IMR-90 (cell line): Measurements from ENCODE around the gene TNFRSF18. TPM values are rescaled to one million over a fixed set of nuclear protein-coding genes. Genes with fewer than 3 reads are reported as not detected.

Experiments
- ATAC-seq: fragments of 200-7000 bp; cut with Tn5 transposase; 2 replicates; pipeline ENCODE4 v1.9.1; 2020; ENCODE audit warnings: low read depth, mild to moderate bottlenecking, moderate library complexity
- BruUV-seq: library from RNA; stranded (reverse); fragments of 400-500 nt; replicated peaks from 2 replicates; lab custom pipeline; 2021; lab: Mats Ljungman, UMichigan
- CTCF ChIA-PET: fragments of 300-600 bp; formaldehyde crosslinking; extraction: SDS; loops from one replicate; lab custom pipeline; 2021; ENCODE audit warnings: antibody characterized with exemption; lab: Yijun Ruan, JAX
- POLR2A ChIA-PET: fragments of 300-600 bp; sonication (Branson Sonifier 250); formaldehyde crosslinking; loops from one replicate; lab custom pipeline; 2022; ENCODE audit warnings: antibody characterized with exemption; ENCODE audit not compliant: unreplicated experiment; lab: Charles Lee
- DNase-seq: peaks from one replicate; pipeline ENCODE4 v3.0.0; 2013
- H2AFZ ChIP-seq: replicated peaks from 2 replicates; pipeline ENCODE3; 2013; ENCODE audit warnings: low read length, mild to moderate bottlenecking; ENCODE audit not compliant: poor library complexity
- H2AK5ac ChIP-seq: 2 replicates; pipeline ENCODE4 v1.6.1; 2013; ENCODE audit warnings: low read depth, low read length, inconsistent platforms
- H2AK9ac ChIP-seq: replicated peaks from 2 replicates; pipeline ENCODE3; 2013; ENCODE audit warnings: mild to moderate bottlenecking, low read depth, low read length, moderate library complexity; ENCODE audit not compliant: poor library complexity
- H2BK120ac ChIP-seq: 2 replicates; pipeline ENCODE4 v1.6.1; 2013; ENCODE audit warnings: low read depth, low read length, inconsistent platforms
- H2BK15ac ChIP-seq: 3 replicates; pipeline ENCODE4 v1.6.1; 2013; ENCODE audit warnings: low read depth, low read length, inconsistent platforms
- H2BK20ac ChIP-seq: 2 replicates; pipeline ENCODE4 v1.6.1; 2013; ENCODE audit warnings: low read depth, mild to moderate bottlenecking, inconsistent platforms, low read length, moderate library complexity
- H2BK5ac ChIP-seq: 2 replicates; pipeline ENCODE4 v1.6.1; 2013; ENCODE audit warnings: mild to moderate bottlenecking, low read depth, low read length, inconsistent platforms; ENCODE audit not compliant: poor library complexity, severe bottlenecking
- H3K14ac ChIP-seq: replicated peaks from 2 replicates; pipeline ENCODE4 v1.6.1; 2013; ENCODE audit warnings: low read depth, low read length, inconsistent platforms
- H3K18ac ChIP-seq: 2 replicates; pipeline ENCODE4 v1.6.1; 2013; ENCODE audit warnings: low read depth, low read length, control low read depth
- H3K23ac ChIP-seq: 2 replicates; pipeline ENCODE4 v1.6.1; 2013; ENCODE audit warnings: low read depth, low read length, inconsistent platforms
- H3K27ac ChIP-seq: 2 replicates; pipeline ENCODE4 v1.5.1; 2013; ENCODE audit warnings: mild to moderate bottlenecking, control low read depth, low read length; ENCODE audit not compliant: insufficient read depth
- H3K27me3 ChIP-seq: 2 replicates; pipeline ENCODE4 v1.6.1; 2013; ENCODE audit warnings: low read length; ENCODE audit not compliant: control insufficient read depth, insufficient read depth
- H3K36me3 ChIP-seq: 2 replicates; pipeline ENCODE4 v1.6.1; 2013; ENCODE audit warnings: low read length, mixed read lengths; ENCODE audit not compliant: control insufficient read depth, insufficient read depth
- H3K4ac ChIP-seq: 2 replicates; pipeline ENCODE4 v1.6.1; 2013; ENCODE audit warnings: low read depth, low read length, inconsistent platforms
- H3K4me1 ChIP-seq: 2 replicates; pipeline ENCODE4 v1.6.1; 2013; ENCODE audit warnings: low read length, mixed read lengths; ENCODE audit not compliant: control insufficient read depth, insufficient read depth
- H3K4me2 ChIP-seq: 2 replicates; pipeline ENCODE4 v1.6.1; 2013; ENCODE audit warnings: low read depth, mild to moderate bottlenecking, control low read depth, low read length, moderate library complexity
- H3K4me3 ChIP-seq: 2 replicates; pipeline ENCODE4 v1.5.1; 2013; ENCODE audit warnings: low read depth, mild to moderate bottlenecking, control low read depth, low read length, moderate library complexity; ENCODE audit not compliant: insufficient read depth
- H3K56ac ChIP-seq: 2 replicates; pipeline ENCODE4 v1.6.1; 2013; ENCODE audit warnings: low read length, inconsistent platforms; ENCODE audit not compliant: insufficient read depth; ENCODE audit errors: extremely low read depth
- H3K79me1 ChIP-seq, 2 experiments: 2 replicates each; pipeline ENCODE4 v1.6.1; 2013; ENCODE audit warnings: low read length in 2 of 2, inconsistent platforms in 1 of 2, low read depth in 1 of 2
- H3K9ac ChIP-seq: 2 replicates; pipeline ENCODE4 v1.6.1; 2013; ENCODE audit warnings: low read depth, low read length, control low read depth
- H3K9me1 ChIP-seq: 2 replicates; pipeline ENCODE4 v1.6.1; 2013; ENCODE audit warnings: low read length, inconsistent platforms; ENCODE audit not compliant: insufficient read depth
- H3K9me3 ChIP-seq: 2 replicates; pipeline ENCODE4 v1.6.1; 2013; ENCODE audit warnings: low read length; ENCODE audit not compliant: control insufficient read depth, insufficient read depth
- H4K20me1 ChIP-seq: 2 replicates; pipeline ENCODE4 v1.6.1; 2013; ENCODE audit warnings: low read length, inconsistent platforms; ENCODE audit not compliant: insufficient read depth
- H4K5ac ChIP-seq: 2 replicates; pipeline ENCODE4 v1.6.1; 2013; ENCODE audit warnings: mild to moderate bottlenecking, low read depth, low read length, control low read depth
- H4K8ac ChIP-seq, 2 experiments: 2 replicates each; pipeline ENCODE4 v1.6.1; 2013; ENCODE audit warnings: low read depth in 2 of 2, low read length in 2 of 2, control low read depth in 1 of 2, inconsistent platforms in 1 of 2
- H4K91ac ChIP-seq: 2 replicates; pipeline ENCODE4 v1.6.1; 2013; ENCODE audit warnings: low read depth, low read length, inconsistent platforms; ENCODE audit not compliant: insufficient read depth
- CEBPB ChIP-seq: IDR thresholded peaks from 2 replicates; pipeline ENCODE4 v1.6.1; 2012; ENCODE audit warnings: low read depth, low read length, improper control_type of control experiment
- CHD1 ChIP-seq: IDR thresholded peaks from 2 replicates; pipeline ENCODE4 v1.6.1; 2012; ENCODE audit warnings: low read depth, low read length, improper control_type of control experiment
- CTCF ChIP-seq: conservative IDR thresholded peaks from 2 replicates; pipeline ENCODE4 v1.5.1; 2012; ENCODE audit warnings: mild to moderate bottlenecking, low read depth, low read length, improper control_type of control experiment
- ELK1 ChIP-seq: fragments of 150-350 bp; IDR thresholded peaks from 2 replicates; pipeline ENCODE4 v1.6.1; 2016; ENCODE audit warnings: low read depth, mild to moderate bottlenecking, low read length, moderate library complexity, borderline replicate concordance
- FOS ChIP-seq: fragments of 150-350 bp; IDR thresholded peaks from 2 replicates; pipeline ENCODE4 v1.6.1; 2016; ENCODE audit warnings: low read depth, low read length
- MAFK ChIP-seq: IDR thresholded peaks from 2 replicates; pipeline ENCODE4 v1.6.1; 2012; ENCODE audit warnings: low read depth, low read length, improper control_type of control experiment
- MAZ ChIP-seq: IDR thresholded peaks from 2 replicates; pipeline ENCODE4 v1.6.1; 2012; ENCODE audit warnings: low read depth, mild to moderate bottlenecking, low read length, improper control_type of control experiment, moderate library complexity, borderline replicate concordance
- MXI1 ChIP-seq: IDR thresholded peaks from 2 replicates; pipeline ENCODE4 v1.6.1; 2012; ENCODE audit warnings: low read depth, mild to moderate bottlenecking, low read length, moderate library complexity, borderline replicate concordance
- NFE2L2 ChIP-seq: fragments of 150-350 bp; IDR thresholded peaks from 2 replicates; pipeline ENCODE4 v1.6.1; 2016; ENCODE audit warnings: low read depth, mild to moderate bottlenecking, low read length
- POLR2A ChIP-seq: IDR thresholded peaks from 2 replicates; pipeline ENCODE4 v1.6.1; 2012; ENCODE audit warnings: mild to moderate bottlenecking, low read depth, low read length
- RAD21 ChIP-seq: IDR thresholded peaks from 2 replicates; pipeline ENCODE4 v1.6.1; 2012; ENCODE audit warnings: low read length, improper control_type of control experiment
- RCOR1 ChIP-seq: IDR thresholded peaks from 2 replicates; pipeline ENCODE4 v1.6.1; 2012; ENCODE audit warnings: mild to moderate bottlenecking, low read length, improper control_type of control experiment; ENCODE audit not compliant: insufficient replicate concordance
- RFX5 ChIP-seq: IDR thresholded peaks from 2 replicates; pipeline ENCODE4 v1.8.0; 2012; ENCODE audit warnings: low read depth, mild to moderate bottlenecking, low read length, moderate library complexity
- SMC3 ChIP-seq: fragments of 150-350 bp; IDR thresholded peaks from 2 replicates; pipeline ENCODE4 v1.6.1; 2016; ENCODE audit warnings: low read depth, mild to moderate bottlenecking, antibody characterized with exemption, low read length, moderate library complexity
- WGBS, 2 experiments: methylation state at CpG; one replicate each; pipeline versions ENCODE4 v1.1.5 to v1.1.7; 2013; ENCODE audit warnings: missing lambda C conversion rate in 2 of 2; ENCODE audit not compliant: insufficient read length in 1 of 2; ENCODE audit errors: extremely low coverage in 2 of 2; 5-methylcytosine and 5-hydroxymethylcytosine counted together
- dilution Hi-C: fragments of 300-500 bp; cut with HindIII; formaldehyde crosslinking; loops from one replicate; pipeline ENCODE4 v1.14.3; 2018; ENCODE audit warnings: low sequenced_read_pairs; ENCODE audit not compliant: unreplicated experiment
- in situ Hi-C: fragments of 300-500 bp; cut with MboI; formaldehyde crosslinking; loops from 3 replicates; pipeline ENCODE4 v1.14.3; 2019; ENCODE audit warnings: low sequenced_read_pairs, inconsistent platforms, mixed read lengths
- intact Hi-C: fragments of 100-400 bp; cut with micrococcal nuclease; formaldehyde crosslinking; loops from 2 replicates; pipeline ENCODE4 v1.10.0; 2022
- polyA plus RNA-seq, 3 experiments: library from polyadenylated mRNA; depleted of rRNA; stranded (reverse); fragments of >200 nt; gene quantifications; 2 replicates each; pipeline ENCODE4 v1.2.3, GENCODE V29; 2012; ENCODE audit warnings: low replicate concordance in 1 of 3
- total RNA-seq: library from RNA; depleted of rRNA; stranded (reverse); fragments of >200 nt; gene quantifications from 2 replicates; pipeline ENCODE4 v1.2.3, GENCODE V29; 2012

TNFRSF18 gene
- total and polyA plus RNA-seq, 2 of the 4 experiments (the other 2 are of a cell fraction): 0.18 to 1.0 TPM

GRCh38 chr1:1191734-1192133 is 14.7 kb downstream of the TNFRSF18 start:
- WGBS, 2 experiments: 72% methylated on average over 5 of the region's 11 CpGs; no CpG with 5 or more reads in 1 of the 2 experiments
- Histone ChIP-seq H3K14ac (no peak overlapping the region), H4K20me1 (no peaks in the 10 kb centered on the region), H3K4me3 (no peak overlapping the region), H3K56ac (no peak overlapping the region), H2AK9ac (no peak overlapping the region), H2BK5ac (no peak overlapping the region), H2BK20ac (no peak overlapping the region), H3K9me3 (peaks cover 11% of the 10 kb centered on the region), H2BK15ac (no peak overlapping the region), H3K27me3 (no peaks in the 10 kb centered on the region), H3K18ac (no peak overlapping the region), H3K9ac (no peak overlapping the region), H2AK5ac (no peak overlapping the region), H3K27ac (no peak overlapping the region), H4K91ac (no peak overlapping the region), H2BK120ac (no peak overlapping the region), H2AFZ (no peak overlapping the region), H4K8ac (no peak overlapping the region), H3K36me3 (no peaks in the 10 kb centered on the region), H3K4me1 (no peaks in the 10 kb centered on the region), H3K4ac (no peak overlapping the region), H3K23ac (no peak overlapping the region), H3K9me1 (no peaks in the 10 kb centered on the region), H3K79me1 (no peaks in the 10 kb centered on the region), H4K5ac (no peak overlapping the region), H3K4me2 (no peak overlapping the region)
- DNase-seq (no peak), ATAC-seq (no peak)
- ChIA-PET POLR2A (no interaction called here), CTCF (no interaction called here)
- in situ Hi-C loops (no loop called here), dilution Hi-C loops (no loop called here), intact Hi-C loops (no loop called here)
- BruUV-seq: no TSS peak
- TF ChIP-seq MAZ: no peak
- no peak for TF ChIP-seq RAD21
- no peak for TF ChIP-seq CHD1
- no peak for TF ChIP-seq SMC3
- TF ChIP-seq MXI1: no peak
- TF ChIP-seq NFE2L2: no peak
- no peak for TF ChIP-seq POLR2A
- no peak for TF ChIP-seq RFX5
- no peak for TF ChIP-seq MAFK
- no peak for TF ChIP-seq CEBPB
- TF ChIP-seq RCOR1: no peak
- TF ChIP-seq ELK1: no peak
- TF ChIP-seq CTCF: no peak
- no peak for TF ChIP-seq FOS
